Measurements from ENCODE around the gene C4A. TPM values are rescaled to one million over a fixed set of nuclear protein-coding genes. Genes with fewer than 3 reads are reported as not detected.

Gene C4A
- total RNA-seq, 1 experiment from 2014 or later, result 4.3 TPM

GRCh38 chr6:31965700-31966099, 16.2 kb upstream of the C4A start:
- H3K4ac ChIP-seq (ENCODE audit: low read depth, low read length), result no peak overlapping the region
- H4K5ac ChIP-seq (ENCODE audit: insufficient read length, low read depth, low read length), result no peak overlapping the region
- no peak overlapping the region for H2BK120ac ChIP-seq (ENCODE audit: low read depth, low read length, poor library complexity, severe bottlenecking)
- no peaks in the 10 kb centered on the region for H4K20me1 ChIP-seq (ENCODE audit: control insufficient read depth, insufficient read depth, insufficient read length)
- no peak overlapping the region for H3K56ac ChIP-seq (ENCODE audit: insufficient read length, low read depth, low read length)
- H4K8ac ChIP-seq (replicated peaks; ENCODE audit: insufficient read length, low read depth, low read length), result no peak overlapping the region
- H3K27ac ChIP-seq (ENCODE audit: insufficient read length, low read depth, low read length), result no peak overlapping the region
- H3T11ph ChIP-seq (ENCODE audit: low read length), result no peak overlapping the region
- no CpG with 5 or more reads among the region's 13 CpGs for WGBS (ENCODE audit: extremely low coverage, insufficient read length, low lambda C conversion rate)
- H3K23me2 ChIP-seq (ENCODE audit: insufficient read length, low read depth, low read length, poor library complexity, severe bottlenecking), result no peaks in the 10 kb centered on the region
- Mint-ChIP-seq H3K9me3 (no peaks in the 10 kb centered on the region), H3K27ac (no peak overlapping the region), H3K36me3 (ENCODE audit: insufficient read depth in 1 of 3, low read depth in 3 of 3) (peaks cover 50 to 96% (median 92%) of the 10 kb centered on the region in 3 experiments; a peak in 6 of 7 replicates), H3K27me3 (ENCODE audit: low read depth) (no peaks in the 10 kb centered on the region; the same call in 1 of the 2 replicates), H3K4me3 (no peak overlapping the region), H3K4me1 (peaks cover 0 to 4% of the 10 kb centered on the region in 2 experiments; a peak in 1 of 4 replicates)
- H2AK5ac ChIP-seq (ENCODE audit: insufficient read length, low read length), result no peak overlapping the region
- no peak overlapping the region for H3K14ac ChIP-seq (ENCODE audit: insufficient read depth, low read length)
- H3K4me1 ChIP-seq (ENCODE audit: insufficient read depth, low read length), result no peaks in the 10 kb centered on the region
- no peak overlapping the region for H2BK15ac ChIP-seq (ENCODE audit: low read depth, low read length)
- no peak overlapping the region for H2BK5ac ChIP-seq (ENCODE audit: insufficient read length, low read length)
- no peak overlapping the region for H2BK20ac ChIP-seq (ENCODE audit: low read depth, low read length, poor library complexity, severe bottlenecking)
- TF ChIP-seq CTCF (conservative IDR thresholded peaks at IDR 0.05), result no peak
- H3K79me1 ChIP-seq (ENCODE audit: insufficient read depth, low read depth, low read length, poor library complexity, severe bottlenecking), result no peaks in the 10 kb centered on the region
- no peaks in the 10 kb centered on the region for H3K9me3 ChIP-seq (ENCODE audit: control insufficient read depth, low read depth, low read length)
- H2AFZ ChIP-seq (ENCODE audit: low read length), result no peak overlapping the region
- no peak overlapping the region for H4K91ac ChIP-seq (ENCODE audit: insufficient read length, low read depth, low read length)
- no peak overlapping the region for H3K9ac ChIP-seq (ENCODE audit: extremely low read depth, insufficient read length, low read length)
- no peak overlapping the region for H3K4me2 ChIP-seq (ENCODE audit: insufficient read depth, insufficient read length, low read length)
- no peaks in the 10 kb centered on the region; the same call in 1 of the 2 replicates for H3K79me2 ChIP-seq (ENCODE audit: insufficient read depth, low read length)
- H3K23ac ChIP-seq (ENCODE audit: insufficient read length, low read depth, low read length), result no peak overlapping the region
- no peak for DNase-seq
- no peak overlapping the region for H3K18ac ChIP-seq (ENCODE audit: insufficient read length, low read depth, low read length)
- H2BK12ac ChIP-seq (ENCODE audit: insufficient read length, low read depth, low read length), result no peak overlapping the region
- H3K27me3 ChIP-seq (ENCODE audit: insufficient read depth, low read length), result no peaks in the 10 kb centered on the region

Measured in H9 (cell line).